ENCODE measurements around the gene PRKCA.

DNA sequence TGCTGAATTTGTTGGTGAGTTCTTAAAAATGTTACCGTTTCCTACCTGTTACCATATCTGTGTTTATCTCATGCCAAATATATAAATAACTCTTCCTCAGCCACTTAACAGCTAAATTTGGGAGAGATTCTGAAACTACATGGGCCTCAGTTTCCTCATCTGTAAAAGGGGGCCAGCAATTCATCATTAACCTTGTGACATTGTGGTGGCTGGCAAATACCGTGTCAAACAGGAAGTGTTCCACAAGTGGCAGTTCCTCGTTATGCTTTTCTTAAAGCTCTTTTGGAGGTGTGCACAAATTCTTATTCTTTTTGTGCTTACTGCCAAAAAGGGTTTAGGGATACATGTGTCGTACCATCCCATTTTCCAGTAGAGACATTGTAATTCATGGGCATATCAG is 312.1 kb downstream of the PRKCA start:
- TF ChIP-seq, protein P1, sequence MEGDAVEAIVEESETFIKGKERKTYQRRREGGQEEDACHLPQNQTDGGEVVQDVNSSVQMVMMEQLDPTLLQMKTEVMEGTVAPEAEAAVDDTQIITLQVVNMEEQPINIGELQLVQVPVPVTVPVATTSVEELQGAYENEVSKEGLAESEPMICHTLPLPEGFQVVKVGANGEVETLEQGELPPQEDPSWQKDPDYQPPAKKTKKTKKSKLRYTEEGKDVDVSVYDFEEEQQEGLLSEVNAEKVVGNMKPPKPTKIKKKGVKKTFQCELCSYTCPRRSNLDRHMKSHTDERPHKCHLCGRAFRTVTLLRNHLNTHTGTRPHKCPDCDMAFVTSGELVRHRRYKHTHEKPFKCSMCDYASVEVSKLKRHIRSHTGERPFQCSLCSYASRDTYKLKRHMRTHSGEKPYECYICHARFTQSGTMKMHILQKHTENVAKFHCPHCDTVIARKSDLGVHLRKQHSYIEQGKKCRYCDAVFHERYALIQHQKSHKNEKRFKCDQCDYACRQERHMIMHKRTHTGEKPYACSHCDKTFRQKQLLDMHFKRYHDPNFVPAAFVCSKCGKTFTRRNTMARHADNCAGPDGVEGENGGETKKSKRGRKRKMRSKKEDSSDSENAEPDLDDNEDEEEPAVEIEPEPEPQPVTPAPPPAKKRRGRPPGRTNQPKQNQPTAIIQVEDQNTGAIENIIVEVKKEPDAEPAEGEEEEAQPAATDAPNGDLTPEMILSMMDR (IDR thresholded peaks at IDR 0.05), result no peak
- TF ChIP-seq POLR2A (IDR thresholded peaks at IDR 0.05) (no peak), POLR2AphosphoS5 (IDR thresholded peaks at IDR 0.05) (no peak), EP300 (IDR thresholded peaks at IDR 0.05) (no peak)

Measured in suprapubic skin (tissue), 4 donors.